ENCODE measurements around the gene CRIP2. TPM values are rescaled to one million over a fixed set of nuclear protein-coding genes. Genes with fewer than 3 reads are reported as not detected.

Gene CRIP2
- total and polyA plus RNA-seq, 8 donors: 12.9 to 223 (median 28.9) TPM

GRCh38 chr14:105495101-105495989 lies 20.7 kb downstream of the CRIP2 start:
- H3K36me3 ChIP-seq: no peaks in the 10 kb centered on the region
- no peak overlapping the region for H3K27ac ChIP-seq
- DNase-seq: peak in 4 of 6 donors; percentile 14 to 80 (median 51)
- no peaks in the 10 kb centered on the region for H3K9me3 ChIP-seq
- no peak overlapping the region for H3K4me3 ChIP-seq
- TF ChIP-seq CTCF (IDR thresholded peaks at IDR 0.05): no peak
- no peak for ATAC-seq
- H3K27me3 ChIP-seq: no peaks in the 10 kb centered on the region
- no peak for FAIRE-seq
- intact Hi-C loops (cut with DNase I): no loop called here
- H3K4me1 ChIP-seq: peaks cover 0 to 4% (median 0%) of the 10 kb centered on the region in 3 donors
- WGBS, 2 donors: 68 to 69% methylated on average over 18 of the region's 18 CpGs

GRCh38 chr14:105495990-105496830 lies 21.6 kb downstream of the CRIP2 start:
- TF ChIP-seq CTCF (IDR thresholded peaks at IDR 0.05): no peak
- no peaks in the 10 kb centered on the region for H3K9me3 ChIP-seq
- intact Hi-C loops (cut with DNase I): no loop called here
- no peak overlapping the region for H3K4me3 ChIP-seq
- ATAC-seq (no peak), FAIRE-seq (no peak), DNase-seq (peak in 1 of 6 donors; percentile 65)
- no peak overlapping the region for H3K27ac ChIP-seq
- H3K27me3 ChIP-seq: no peaks in the 10 kb centered on the region
- 68 to 75% methylated on average over 15 to 18 of the region's 18 CpGs for WGBS, 2 donors
- H3K4me1 ChIP-seq: peaks cover 0 to 4% (median 0%) of the 10 kb centered on the region in 3 donors
- no peaks in the 10 kb centered on the region for H3K36me3 ChIP-seq

- DNase-seq: peak in 1 of 6 donors; percentile 75
- H3K27me3 ChIP-seq: no peaks in the 10 kb centered on the region
- intact Hi-C loops (cut with DNase I): no loop called here
- 90 to 91% methylated on average over 31 to 32 of the region's 32 CpGs for WGBS, 2 donors
- no peaks in the 10 kb centered on the region for H3K36me3 ChIP-seq
- no peak overlapping the region for H3K4me3 ChIP-seq
- H3K4me1 ChIP-seq: peaks cover 0 to 1% (median 0%) of the 10 kb centered on the region in 3 donors
- no peak for TF ChIP-seq CTCF (IDR thresholded peaks at IDR 0.05)
- no peak overlapping the region for H3K27ac ChIP-seq
- no peaks in the 10 kb centered on the region for H3K9me3 ChIP-seq
- ATAC-seq: no peak
- no peak for FAIRE-seq
Measured at GRCh38 chr14:105496831-105497591, 22.4 kb downstream of the CRIP2 start.

GRCh38 chr14:105497671-105498429 lies 23.2 kb downstream of the CRIP2 start:
- H3K27me3 ChIP-seq: no peaks in the 10 kb centered on the region
- intact Hi-C loops (cut with DNase I): no loop called here
- no peak for TF ChIP-seq CTCF (IDR thresholded peaks at IDR 0.05)
- H3K4me1 ChIP-seq: no peaks in the 10 kb centered on the region
- H3K36me3 ChIP-seq: no peaks in the 10 kb centered on the region
- ATAC-seq: no peak
- no peak overlapping the region for H3K4me3 ChIP-seq
- no peaks in the 10 kb centered on the region for H3K9me3 ChIP-seq
- 89 to 95% methylated on average over 31 of the region's 31 CpGs for WGBS, 2 donors
- no peak for FAIRE-seq
- no peak overlapping the region for H3K27ac ChIP-seq
- peak in 1 of 6 donors; percentile 75 for DNase-seq

Measured in pancreas (tissue), 10 donors.